Peyer's patch (tissue), 4 donors: ENCODE results near the gene DNALI1.

ENCODE experiments used
- POLR2A ChIP-seq, 2 donors: fragments of 450-650 bp; IDR thresholded peaks; one replicate each; pipeline ENCODE4 v1.5.1; 2017; ENCODE audit warnings: antibody characterized with exemption in 2 of 2, mild to moderate bottlenecking in 2 of 2, moderate library complexity in 2 of 2
- TF ChIP-seq, protein P1 (sequence below), 6 experiments: fragments of 450-650 bp in 4 of 6; fragments of 200-600 bp in 2 of 6; sonication (generic) in 1 of 6; IDR thresholded peaks; one replicate each; pipeline ENCODE4 v1.5.1; 2017 to 2019; ENCODE audit warnings: antibody characterized with exemption in 6 of 6, mild to moderate bottlenecking in 3 of 6, moderate library complexity in 1 of 6

DNA sequence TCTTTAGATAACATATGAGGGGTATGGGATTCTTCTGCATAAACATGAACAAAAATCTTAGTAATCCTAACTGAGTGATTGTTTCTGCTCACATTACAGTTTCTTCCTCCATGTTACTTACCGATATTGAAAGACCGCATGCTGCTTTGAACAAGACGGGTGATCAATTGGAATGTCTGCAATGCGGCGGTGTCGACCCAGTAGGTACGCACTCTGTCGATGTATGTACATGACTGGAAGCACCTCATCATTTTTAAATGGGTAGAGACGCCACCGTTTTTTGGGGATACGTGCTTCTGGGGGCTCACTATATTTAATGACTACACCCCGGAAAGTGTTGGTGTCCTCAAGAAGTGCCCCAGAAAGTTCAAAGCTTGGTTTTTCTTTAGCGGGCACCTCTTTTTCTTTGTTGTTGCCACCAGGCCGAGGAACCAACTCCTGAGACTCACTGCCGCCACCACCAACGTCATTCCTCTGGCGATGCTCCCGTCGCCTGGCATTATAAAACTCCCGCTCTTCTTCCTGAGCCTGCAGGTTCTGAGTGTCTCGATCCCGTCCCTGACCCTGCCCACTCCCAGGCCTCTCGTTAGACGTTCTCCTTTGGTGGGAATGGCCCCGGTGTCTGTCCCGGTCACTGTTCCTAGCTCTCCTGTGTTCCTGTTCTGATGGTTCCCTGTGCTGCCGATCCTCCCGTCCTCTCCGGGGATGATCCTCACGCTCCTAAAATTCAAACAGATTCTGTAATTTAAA is 16.5 kb upstream of the DNALI1 start:
- TF ChIP-seq POLR2A (IDR thresholded peaks at IDR 0.05), result no peak
- TF ChIP-seq, protein P1, sequence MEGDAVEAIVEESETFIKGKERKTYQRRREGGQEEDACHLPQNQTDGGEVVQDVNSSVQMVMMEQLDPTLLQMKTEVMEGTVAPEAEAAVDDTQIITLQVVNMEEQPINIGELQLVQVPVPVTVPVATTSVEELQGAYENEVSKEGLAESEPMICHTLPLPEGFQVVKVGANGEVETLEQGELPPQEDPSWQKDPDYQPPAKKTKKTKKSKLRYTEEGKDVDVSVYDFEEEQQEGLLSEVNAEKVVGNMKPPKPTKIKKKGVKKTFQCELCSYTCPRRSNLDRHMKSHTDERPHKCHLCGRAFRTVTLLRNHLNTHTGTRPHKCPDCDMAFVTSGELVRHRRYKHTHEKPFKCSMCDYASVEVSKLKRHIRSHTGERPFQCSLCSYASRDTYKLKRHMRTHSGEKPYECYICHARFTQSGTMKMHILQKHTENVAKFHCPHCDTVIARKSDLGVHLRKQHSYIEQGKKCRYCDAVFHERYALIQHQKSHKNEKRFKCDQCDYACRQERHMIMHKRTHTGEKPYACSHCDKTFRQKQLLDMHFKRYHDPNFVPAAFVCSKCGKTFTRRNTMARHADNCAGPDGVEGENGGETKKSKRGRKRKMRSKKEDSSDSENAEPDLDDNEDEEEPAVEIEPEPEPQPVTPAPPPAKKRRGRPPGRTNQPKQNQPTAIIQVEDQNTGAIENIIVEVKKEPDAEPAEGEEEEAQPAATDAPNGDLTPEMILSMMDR (IDR thresholded peaks at IDR 0.05), result no peak
